SK-N-SH (cell line): ENCODE results near the gene RASEF. TPM values are rescaled to one million over a fixed set of nuclear protein-coding genes. Genes with fewer than 3 reads are reported as not detected.

Experiments used
- CTCF ChIA-PET: fragments of 300-600, 350-600 bp; formaldehyde crosslinking; extraction: SDS; loops from one replicate; lab custom pipeline; 2021; lab: Yijun Ruan, JAX
- POLR2A ChIA-PET: fragments of 350-600 bp; sonication (Branson Sonifier 250); formaldehyde crosslinking; extraction: SDS; loops from one replicate; lab custom pipeline; 2020; ENCODE audit warnings: antibody characterized with exemption, inconsistent platforms; lab: Yijun Ruan, JAX
- DNase-seq: peaks from one replicate; pipeline ENCODE4 v3.0.0; 2012
- H2AFZ ChIP-seq: fragments of 200-600 bp; sonication (generic); 2 replicates; pipeline ENCODE4 v1.8.1; 2016; ENCODE audit warnings: antibody characterized with exemption, mild to moderate bottlenecking, low read depth
- H3F3A ChIP-seq: fragments of 200-600 bp; sonication (generic); replicated peaks from 2 replicates; pipeline ENCODE3; 2016; ENCODE audit warnings: antibody characterized with exemption, mild to moderate bottlenecking; ENCODE audit not compliant: insufficient read depth
- H3K27ac ChIP-seq, 2 experiments: fragments of 200-500 bp in 1 of 2; fragments of 200-600 bp in 1 of 2; sonication (Bioruptor generic) in 1 of 2; sonication (generic), shearing (Covaris generic) in 1 of 2; 2 replicates each; pipeline versions ENCODE4 v1.5.1 to v1.6.1; 2014 to 2016; ENCODE audit warnings: low read depth in 2 of 2, inconsistent platforms in 1 of 2, low read length in 1 of 2, mild to moderate bottlenecking in 1 of 2, mixed read lengths in 1 of 2
- H3K27me3 ChIP-seq: fragments of 200-600 bp; sonication (generic), shearing (Covaris generic); 2 replicates; pipeline ENCODE4 v1.6.1; 2016; ENCODE audit warnings: mixed run types; ENCODE audit not compliant: insufficient read depth
- H3K36me3 ChIP-seq, 2 experiments: fragments of 200-500 bp in 1 of 2; fragments of 200-600 bp in 1 of 2; sonication (Bioruptor generic) in 1 of 2; sonication (generic) in 1 of 2; replicated peaks in 1 of 2; 2 replicates each; pipeline versions ENCODE3 to v1.5.1; 2014 to 2016; ENCODE audit warnings: low read length in 1 of 2, mild to moderate bottlenecking in 1 of 2; ENCODE audit not compliant: insufficient read depth in 2 of 2, control insufficient read depth in 1 of 2
- H3K4me1 ChIP-seq, 2 experiments: fragments of 200-500 bp in 1 of 2; fragments of 200-600 bp in 1 of 2; sonication (Bioruptor generic) in 1 of 2; sonication (generic), shearing (Covaris generic) in 1 of 2; 2 replicates each; pipeline versions ENCODE4 v1.5.1 to v1.6.1; 2014 to 2016; ENCODE audit warnings: low read depth in 1 of 2, low read length in 1 of 2, mixed run types in 1 of 2; ENCODE audit not compliant: insufficient read depth in 2 of 2, control insufficient read depth in 1 of 2
- H3K4me2 ChIP-seq: fragments of 200-600 bp; sonication (generic), shearing (Covaris generic); 2 replicates; pipeline ENCODE4 v1.6.1; 2017; ENCODE audit warnings: mixed run types
- H3K4me3 ChIP-seq, 2 experiments: fragments of 200-500 bp in 1 of 2; fragments of 200-600 bp in 1 of 2; sonication (Bioruptor generic) in 1 of 2; sonication (generic), shearing (Covaris generic) in 1 of 2; 2 replicates each; pipeline versions ENCODE4 v1.5.1 to v1.8.1; 2014 to 2016; ENCODE audit warnings: low read depth in 2 of 2, inconsistent platforms in 1 of 2, low read length in 1 of 2, mild to moderate bottlenecking in 1 of 2, mixed read lengths in 1 of 2, moderate library complexity in 1 of 2
- H3K79me2 ChIP-seq: fragments of 200-600 bp; sonication (generic); 2 replicates; pipeline ENCODE4 v1.8.1; 2017; ENCODE audit warnings: mild to moderate bottlenecking; ENCODE audit not compliant: insufficient read depth
- H3K9ac ChIP-seq: fragments of 200-600 bp; sonication (generic); 2 replicates; pipeline ENCODE4 v1.6.1; 2017; ENCODE audit warnings: mixed run types
- H3K9me2 ChIP-seq: fragments of 200-600 bp; sonication (generic); 2 replicates; pipeline ENCODE4 v1.6.1; 2017; ENCODE audit warnings: mixed run types
- H3K9me3 ChIP-seq: fragments of 200-600 bp; sonication (generic); 2 replicates; pipeline ENCODE4 v1.6.1; 2017; ENCODE audit warnings: mixed run types, mild to moderate bottlenecking, moderate library complexity
- H4K20me1 ChIP-seq: fragments of 200-600 bp; sonication (generic); 2 replicates; pipeline ENCODE4 v1.6.1; 2017; ENCODE audit warnings: mild to moderate bottlenecking, mixed run types; ENCODE audit not compliant: insufficient read depth
- CHD2 ChIP-seq: fragments of 150-350 bp; IDR thresholded peaks from 2 replicates; pipeline ENCODE4 v1.6.1; 2018; ENCODE audit warnings: low read length; ENCODE audit not compliant: partially characterized antibody
- FOSL2 ChIP-seq: IDR thresholded peaks from 2 replicates; pipeline ENCODE4 v1.4.0; 2012; ENCODE audit warnings: low read depth, mild to moderate bottlenecking, moderate library complexity, borderline replicate concordance
- GATA2 ChIP-seq: sonication (generic); formaldehyde crosslinking; IDR thresholded peaks from 2 replicates; pipeline ENCODE4 v1.5.0; 2020; ENCODE audit warnings: mild to moderate bottlenecking, missing genetic modification reagents
- NFIC ChIP-seq: IDR thresholded peaks from 2 replicates; pipeline ENCODE4 v1.4.0; 2012; ENCODE audit warnings: borderline replicate concordance
- NRF1 ChIP-seq: IDR thresholded peaks from 2 replicates; pipeline ENCODE4 v1.6.1; 2012; ENCODE audit warnings: low read depth, mild to moderate bottlenecking, low read length
- POLR2AphosphoS5 ChIP-seq: IDR thresholded peaks from 2 replicates; pipeline ENCODE4 v1.6.1; 2012; ENCODE audit warnings: low read depth, low read length
- RCOR1 ChIP-seq: fragments of 150-350 bp; IDR thresholded peaks from 2 replicates; pipeline ENCODE4 v1.6.1; 2017; ENCODE audit warnings: antibody characterized with exemption, low read length
- RXRA ChIP-seq: IDR thresholded peaks from 2 replicates; pipeline ENCODE4 v1.4.0; 2012; ENCODE audit warnings: low read depth, mild to moderate bottlenecking, borderline replicate concordance
- SIN3A ChIP-seq: IDR thresholded peaks from 2 replicates; pipeline ENCODE4 v1.6.1; 2012; ENCODE audit warnings: low read depth, mild to moderate bottlenecking, low read length, moderate library complexity, borderline replicate concordance
- SMC3 ChIP-seq: IDR thresholded peaks from 2 replicates; pipeline ENCODE4 v1.6.1; 2012; ENCODE audit warnings: low read depth, low read length, improper control_type of control experiment
- TCF12 ChIP-seq: IDR thresholded peaks from 2 replicates; pipeline ENCODE4 v1.4.0; 2012
- WGBS: methylation state at CpG from one replicate; pipeline ENCODE4 v1.1.6; 2017; ENCODE audit warnings: low lambda C conversion rate; 5-methylcytosine and 5-hydroxymethylcytosine counted together
- polyA plus RNA-seq, 3 experiments: library from polyadenylated mRNA; depleted of rRNA; stranded (reverse); fragments of >200 nt; gene quantifications; 2 replicates each; pipeline ENCODE4 v1.2.3, GENCODE V29; 2012
- TF ChIP-seq, protein P1 (sequence below): IDR thresholded peaks from 2 replicates; pipeline ENCODE4 v1.6.1; 2012; ENCODE audit warnings: mild to moderate bottlenecking, low read depth, low read length, moderate library complexity
- TF ChIP-seq, protein P2 (sequence below): IDR thresholded peaks from 2 replicates; pipeline ENCODE4 v1.4.0; 2012; ENCODE audit warnings: low read depth, borderline replicate concordance
- TF ChIP-seq, protein P3 (sequence below): fragments of 150-350 bp; IDR thresholded peaks from 2 replicates; pipeline ENCODE4 v1.6.1; 2016; ENCODE audit warnings: mild to moderate bottlenecking, low read depth, low read length
- TF ChIP-seq, protein P4 (sequence below): IDR thresholded peaks from 2 replicates; pipeline ENCODE4; 2012
- TF ChIP-seq, protein P5 (sequence below): IDR thresholded peaks from 2 replicates; pipeline ENCODE4 v1.4.0; 2012; ENCODE audit warnings: low read depth, borderline replicate concordance

The RASEF gene
- polyA plus RNA-seq, 1 of the 3 experiments (the other 2 are of a cell fraction) = not detected

DNA sequence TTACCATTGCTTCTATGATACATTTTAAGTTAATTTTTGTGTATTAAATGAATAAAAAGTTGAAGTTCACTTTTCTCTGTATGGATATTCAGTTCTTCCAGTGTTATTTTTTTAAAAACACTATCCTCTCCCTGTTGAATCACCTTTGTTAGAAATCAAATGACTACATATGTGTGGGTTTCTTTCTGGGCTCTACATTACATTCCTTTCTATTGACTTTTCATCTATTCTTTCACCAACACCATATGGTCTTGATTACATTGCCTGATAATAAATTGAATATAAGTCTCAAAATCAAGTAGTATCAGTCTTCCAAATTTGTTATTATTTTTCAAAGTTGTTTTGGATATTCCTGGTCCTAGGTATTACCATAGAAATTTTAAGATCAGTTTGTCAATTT is 7.3 kb upstream of the RASEF start:
- CTCF ChIA-PET = no interaction called here
- no peak overlapping the region for H3K4me3 ChIP-seq
- no peaks in the 10 kb centered on the region for H3K79me2 ChIP-seq
- H4K20me1 ChIP-seq = no peaks in the 10 kb centered on the region
- H3K4me1 ChIP-seq = no peaks in the 10 kb centered on the region
- TF ChIP-seq TCF12 (peak; percentile 66), SIN3A (no peak)
- no peaks in the 10 kb centered on the region for H3K27me3 ChIP-seq
- no peaks in the 10 kb centered on the region for H3K9me3 ChIP-seq
- H2AFZ ChIP-seq = no peak overlapping the region
- H3K9me2 ChIP-seq = no peaks in the 10 kb centered on the region
- H3K27ac ChIP-seq = no peak overlapping the region
- POLR2A ChIA-PET = no interaction called here
- no peak overlapping the region for H3K9ac ChIP-seq
- H3K36me3 ChIP-seq = no peaks in the 10 kb centered on the region
- no peak overlapping the region for H3K4me2 ChIP-seq
- no peaks in the 10 kb centered on the region for H3F3A ChIP-seq
- no peak for DNase-seq

DNA sequence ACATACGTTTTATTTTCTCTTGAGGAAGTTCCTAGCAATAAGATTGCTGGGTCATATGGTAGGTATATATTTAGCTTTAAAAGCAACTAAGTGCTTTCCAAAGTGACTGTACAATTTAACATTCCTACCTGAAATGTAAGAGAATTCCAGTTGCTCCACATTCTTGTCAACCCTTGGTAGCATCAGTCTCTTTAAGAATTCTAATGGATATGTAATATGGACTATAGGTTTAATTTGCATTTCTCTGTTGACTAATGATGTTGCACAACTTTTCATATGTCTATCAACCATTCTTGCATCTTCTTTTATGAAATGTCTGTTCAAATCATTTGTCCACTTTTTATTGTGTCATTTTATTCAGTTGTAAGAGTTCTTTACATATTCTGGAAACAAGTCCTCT is 6.7 kb upstream of the RASEF start:
- DNase-seq = no peak
- Histone ChIP-seq H3K9me2 (no peaks in the 10 kb centered on the region), H4K20me1 (no peaks in the 10 kb centered on the region), H3F3A (no peaks in the 10 kb centered on the region), H2AFZ (no peak overlapping the region)
- TF ChIP-seq GATA2 (CRISPR knock-in tag) (no peak), NRF1 (no peak), POLR2AphosphoS5 (no peak), CHD2 (no peak), SMC3 (no peak), SIN3A (no peak), RCOR1 (no peak), NFIC (no peak), TCF12 (no peak), FOSL2 (no peak), RXRA (no peak)
- TF ChIP-seq, protein P1, sequence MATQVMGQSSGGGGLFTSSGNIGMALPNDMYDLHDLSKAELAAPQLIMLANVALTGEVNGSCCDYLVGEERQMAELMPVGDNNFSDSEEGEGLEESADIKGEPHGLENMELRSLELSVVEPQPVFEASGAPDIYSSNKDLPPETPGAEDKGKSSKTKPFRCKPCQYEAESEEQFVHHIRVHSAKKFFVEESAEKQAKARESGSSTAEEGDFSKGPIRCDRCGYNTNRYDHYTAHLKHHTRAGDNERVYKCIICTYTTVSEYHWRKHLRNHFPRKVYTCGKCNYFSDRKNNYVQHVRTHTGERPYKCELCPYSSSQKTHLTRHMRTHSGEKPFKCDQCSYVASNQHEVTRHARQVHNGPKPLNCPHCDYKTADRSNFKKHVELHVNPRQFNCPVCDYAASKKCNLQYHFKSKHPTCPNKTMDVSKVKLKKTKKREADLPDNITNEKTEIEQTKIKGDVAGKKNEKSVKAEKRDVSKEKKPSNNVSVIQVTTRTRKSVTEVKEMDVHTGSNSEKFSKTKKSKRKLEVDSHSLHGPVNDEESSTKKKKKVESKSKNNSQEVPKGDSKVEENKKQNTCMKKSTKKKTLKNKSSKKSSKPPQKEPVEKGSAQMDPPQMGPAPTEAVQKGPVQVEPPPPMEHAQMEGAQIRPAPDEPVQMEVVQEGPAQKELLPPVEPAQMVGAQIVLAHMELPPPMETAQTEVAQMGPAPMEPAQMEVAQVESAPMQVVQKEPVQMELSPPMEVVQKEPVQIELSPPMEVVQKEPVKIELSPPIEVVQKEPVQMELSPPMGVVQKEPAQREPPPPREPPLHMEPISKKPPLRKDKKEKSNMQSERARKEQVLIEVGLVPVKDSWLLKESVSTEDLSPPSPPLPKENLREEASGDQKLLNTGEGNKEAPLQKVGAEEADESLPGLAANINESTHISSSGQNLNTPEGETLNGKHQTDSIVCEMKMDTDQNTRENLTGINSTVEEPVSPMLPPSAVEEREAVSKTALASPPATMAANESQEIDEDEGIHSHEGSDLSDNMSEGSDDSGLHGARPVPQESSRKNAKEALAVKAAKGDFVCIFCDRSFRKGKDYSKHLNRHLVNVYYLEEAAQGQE = no peak
- TF ChIP-seq, protein P2, sequence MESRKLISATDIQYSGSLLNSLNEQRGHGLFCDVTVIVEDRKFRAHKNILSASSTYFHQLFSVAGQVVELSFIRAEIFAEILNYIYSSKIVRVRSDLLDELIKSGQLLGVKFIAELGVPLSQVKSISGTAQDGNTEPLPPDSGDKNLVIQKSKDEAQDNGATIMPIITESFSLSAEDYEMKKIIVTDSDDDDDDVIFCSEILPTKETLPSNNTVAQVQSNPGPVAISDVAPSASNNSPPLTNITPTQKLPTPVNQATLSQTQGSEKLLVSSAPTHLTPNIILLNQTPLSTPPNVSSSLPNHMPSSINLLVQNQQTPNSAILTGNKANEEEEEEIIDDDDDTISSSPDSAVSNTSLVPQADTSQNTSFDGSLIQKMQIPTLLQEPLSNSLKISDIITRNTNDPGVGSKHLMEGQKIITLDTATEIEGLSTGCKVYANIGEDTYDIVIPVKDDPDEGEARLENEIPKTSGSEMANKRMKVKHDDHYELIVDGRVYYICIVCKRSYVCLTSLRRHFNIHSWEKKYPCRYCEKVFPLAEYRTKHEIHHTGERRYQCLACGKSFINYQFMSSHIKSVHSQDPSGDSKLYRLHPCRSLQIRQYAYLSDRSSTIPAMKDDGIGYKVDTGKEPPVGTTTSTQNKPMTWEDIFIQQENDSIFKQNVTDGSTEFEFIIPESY = no peak
- TF ChIP-seq, protein P3, sequence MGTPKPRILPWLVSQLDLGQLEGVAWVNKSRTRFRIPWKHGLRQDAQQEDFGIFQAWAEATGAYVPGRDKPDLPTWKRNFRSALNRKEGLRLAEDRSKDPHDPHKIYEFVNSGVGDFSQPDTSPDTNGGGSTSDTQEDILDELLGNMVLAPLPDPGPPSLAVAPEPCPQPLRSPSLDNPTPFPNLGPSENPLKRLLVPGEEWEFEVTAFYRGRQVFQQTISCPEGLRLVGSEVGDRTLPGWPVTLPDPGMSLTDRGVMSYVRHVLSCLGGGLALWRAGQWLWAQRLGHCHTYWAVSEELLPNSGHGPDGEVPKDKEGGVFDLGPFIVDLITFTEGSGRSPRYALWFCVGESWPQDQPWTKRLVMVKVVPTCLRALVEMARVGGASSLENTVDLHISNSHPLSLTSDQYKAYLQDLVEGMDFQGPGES = no peak
- TF ChIP-seq, protein P4, sequence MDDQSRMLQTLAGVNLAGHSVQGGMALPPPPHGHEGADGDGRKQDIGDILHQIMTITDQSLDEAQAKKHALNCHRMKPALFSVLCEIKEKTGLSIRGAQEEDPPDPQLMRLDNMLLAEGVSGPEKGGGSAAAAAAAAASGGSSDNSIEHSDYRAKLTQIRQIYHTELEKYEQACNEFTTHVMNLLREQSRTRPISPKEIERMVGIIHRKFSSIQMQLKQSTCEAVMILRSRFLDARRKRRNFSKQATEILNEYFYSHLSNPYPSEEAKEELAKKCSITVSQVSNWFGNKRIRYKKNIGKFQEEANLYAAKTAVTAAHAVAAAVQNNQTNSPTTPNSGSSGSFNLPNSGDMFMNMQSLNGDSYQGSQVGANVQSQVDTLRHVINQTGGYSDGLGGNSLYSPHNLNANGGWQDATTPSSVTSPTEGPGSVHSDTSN = no peak
- TF ChIP-seq, protein P5, sequence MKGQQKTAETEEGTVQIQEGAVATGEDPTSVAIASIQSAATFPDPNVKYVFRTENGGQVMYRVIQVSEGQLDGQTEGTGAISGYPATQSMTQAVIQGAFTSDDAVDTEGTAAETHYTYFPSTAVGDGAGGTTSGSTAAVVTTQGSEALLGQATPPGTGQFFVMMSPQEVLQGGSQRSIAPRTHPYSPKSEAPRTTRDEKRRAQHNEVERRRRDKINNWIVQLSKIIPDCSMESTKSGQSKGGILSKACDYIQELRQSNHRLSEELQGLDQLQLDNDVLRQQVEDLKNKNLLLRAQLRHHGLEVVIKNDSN = no peak
- TF ChIP-seq, all 33 proteins: peak for 0
- no peaks in the 10 kb centered on the region for H3K79me2 ChIP-seq
- no peak overlapping the region for H3K27ac ChIP-seq
- no peak overlapping the region for H3K4me3 ChIP-seq
- no peaks in the 10 kb centered on the region for H3K27me3 ChIP-seq
- no peaks in the 10 kb centered on the region for H3K36me3 ChIP-seq
- ChIA-PET CTCF (no interaction called here), POLR2A (no interaction called here)
- no peaks in the 10 kb centered on the region for H3K4me1 ChIP-seq
- no peak overlapping the region for H3K4me2 ChIP-seq
- H3K9me3 ChIP-seq = no peaks in the 10 kb centered on the region
- WGBS = 61% methylated on average over 1 of the region's 1 CpG
- H3K9ac ChIP-seq = no peak overlapping the region
